Adrenal gland (tissue), 5 donors: ENCODE measurements around the gene F2RL3.

ENCODE experiments used
- POLR2A ChIP-seq, 2 donors: fragments of 450-650 bp; IDR thresholded peaks; one replicate each; pipeline ENCODE4 v1.6.1; 2017; ENCODE audit warnings: antibody characterized with exemption in 2 of 2, mild to moderate bottlenecking in 2 of 2, moderate library complexity in 1 of 2
- TF ChIP-seq, protein P1 (sequence below), 6 experiments: fragments of 450-650 bp in 4 of 6; fragments of 200-600 bp in 2 of 6; sonication (generic) in 1 of 6; IDR thresholded peaks; 1 replicate in 5 of 6; 2 replicates in 1 of 6; pipeline versions ENCODE4 v1.5.1 to v1.8.0; 2016 to 2021; ENCODE audit warnings: antibody characterized with exemption in 6 of 6, mild to moderate bottlenecking in 2 of 6, moderate library complexity in 1 of 6
- donor health status: DM: no; HTN: no; CAD: no.

DNA sequence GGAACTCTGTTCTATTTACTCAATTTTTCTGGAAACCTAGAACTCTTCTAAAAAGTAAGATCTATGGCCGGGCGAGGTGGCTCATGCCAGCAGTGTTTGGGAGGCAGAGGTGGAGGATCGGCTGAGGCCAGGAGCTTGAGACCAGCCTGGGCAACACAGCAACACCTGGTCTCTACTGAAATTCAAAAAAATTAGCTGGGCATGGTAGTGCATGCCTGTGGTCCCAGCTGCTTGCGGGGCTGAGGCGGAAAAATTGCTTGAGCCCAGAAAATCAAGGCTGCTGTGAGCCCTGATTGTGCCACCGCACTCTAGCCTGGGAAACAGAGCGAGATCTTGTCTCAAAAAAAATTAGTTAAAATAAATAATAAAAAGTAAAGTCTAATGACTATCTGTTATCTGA lies 28.6 kb downstream of the F2RL3 start:
- no peak for TF ChIP-seq POLR2A (IDR thresholded peaks at IDR 0.05)
- TF ChIP-seq, protein P1, sequence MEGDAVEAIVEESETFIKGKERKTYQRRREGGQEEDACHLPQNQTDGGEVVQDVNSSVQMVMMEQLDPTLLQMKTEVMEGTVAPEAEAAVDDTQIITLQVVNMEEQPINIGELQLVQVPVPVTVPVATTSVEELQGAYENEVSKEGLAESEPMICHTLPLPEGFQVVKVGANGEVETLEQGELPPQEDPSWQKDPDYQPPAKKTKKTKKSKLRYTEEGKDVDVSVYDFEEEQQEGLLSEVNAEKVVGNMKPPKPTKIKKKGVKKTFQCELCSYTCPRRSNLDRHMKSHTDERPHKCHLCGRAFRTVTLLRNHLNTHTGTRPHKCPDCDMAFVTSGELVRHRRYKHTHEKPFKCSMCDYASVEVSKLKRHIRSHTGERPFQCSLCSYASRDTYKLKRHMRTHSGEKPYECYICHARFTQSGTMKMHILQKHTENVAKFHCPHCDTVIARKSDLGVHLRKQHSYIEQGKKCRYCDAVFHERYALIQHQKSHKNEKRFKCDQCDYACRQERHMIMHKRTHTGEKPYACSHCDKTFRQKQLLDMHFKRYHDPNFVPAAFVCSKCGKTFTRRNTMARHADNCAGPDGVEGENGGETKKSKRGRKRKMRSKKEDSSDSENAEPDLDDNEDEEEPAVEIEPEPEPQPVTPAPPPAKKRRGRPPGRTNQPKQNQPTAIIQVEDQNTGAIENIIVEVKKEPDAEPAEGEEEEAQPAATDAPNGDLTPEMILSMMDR (IDR thresholded peaks at IDR 0.05) = no peak
